ENCODE results near the gene LMNTD1. TPM values are rescaled to one million over a fixed set of nuclear protein-coding genes. Genes with fewer than 3 reads are reported as not detected.

The LMNTD1 gene, protein sequence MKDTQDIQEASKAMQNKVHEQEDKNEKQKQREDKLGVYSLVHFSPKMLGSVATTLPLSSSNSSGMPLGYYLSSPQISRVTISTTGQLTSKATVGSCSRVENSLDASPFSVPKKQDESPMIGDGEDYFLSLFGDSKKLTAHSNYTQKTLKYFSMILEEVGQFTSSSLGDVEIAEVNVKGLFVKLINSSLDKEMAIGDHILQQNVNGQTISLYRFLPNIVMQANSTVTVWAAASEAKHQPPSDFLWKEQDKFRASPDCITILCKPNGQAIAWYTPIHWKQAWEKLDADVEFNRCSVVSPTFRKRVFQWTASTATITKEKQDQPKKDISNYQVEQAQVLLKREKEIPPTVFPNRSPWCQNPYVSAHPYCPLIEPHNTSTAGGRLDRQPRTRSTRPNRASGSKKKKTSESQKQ
- not detected in 2 replicates for total RNA-seq

DNA sequence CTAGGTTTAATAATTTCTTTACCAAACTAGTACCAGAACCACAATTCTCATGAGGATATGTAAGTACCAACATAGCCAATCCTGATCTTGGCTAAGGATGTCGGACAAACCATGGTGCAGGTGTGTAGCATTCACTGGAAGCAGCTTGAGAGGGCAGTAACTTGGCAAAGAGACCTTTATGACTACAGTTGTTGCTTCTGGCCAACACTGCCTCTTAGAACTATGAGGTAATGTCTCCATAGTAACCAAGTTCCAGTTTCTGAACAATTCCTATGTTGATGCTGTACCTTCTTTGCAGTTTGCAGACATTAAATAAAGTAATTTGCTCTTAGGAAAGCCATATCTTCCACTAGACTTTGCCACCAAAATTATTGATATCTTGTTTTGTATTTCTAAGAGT lies at the start of gene LMNTD1:
Gene LMNTD1 (minus strand): TSS at position 186 of the 400 bp plus-strand sequence. CDS start 324 bp downstream, outside the sequence.
- H3K9me3 Mint-ChIP-seq: peaks cover 3% of the 10 kb centered on the region
- no peaks in the 10 kb centered on the region for H3K36me3 Mint-ChIP-seq (ENCODE audit: low read depth)
- peaks cover 2% of the 10 kb centered on the region for H3K4me1 Mint-ChIP-seq
- H3K4me3 Mint-ChIP-seq: no peak within 1 kb of the TSS
- H3K27ac Mint-ChIP-seq: no peak within 1 kb of the TSS
- intact Hi-C loops (cut with micrococcal nuclease): no loop called here
- no peak for DNase-seq
- H3K27me3 Mint-ChIP-seq: peaks cover 9% of the 10 kb centered on the region

DNA sequence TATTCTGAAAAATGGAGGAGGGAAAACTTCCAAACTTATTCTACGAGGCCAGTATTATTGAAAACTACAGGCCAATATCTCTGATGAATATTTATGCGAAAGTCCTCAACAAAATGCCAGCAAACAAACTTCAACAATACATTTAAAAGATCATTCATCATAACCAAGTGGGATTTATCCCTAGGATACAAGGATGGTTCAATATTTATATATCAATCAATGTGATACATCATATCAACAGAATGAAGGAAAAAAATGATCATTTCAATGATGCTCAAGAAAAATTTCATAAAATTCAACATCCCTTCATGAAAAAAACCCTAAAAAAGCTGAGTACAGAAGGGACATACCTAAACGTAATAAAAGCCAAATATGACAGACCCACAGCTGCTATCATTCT lies 45.9 kb upstream of the LMNTD1 start:
- Mint-ChIP-seq H3K27ac (no peak overlapping the region), H3K9me3 (peaks cover 29% of the 10 kb centered on the region), H3K4me3 (no peak overlapping the region), H3K27me3 (peaks cover 14% of the 10 kb centered on the region), H3K4me1 (peaks cover 26% of the 10 kb centered on the region), H3K36me3 (ENCODE audit: low read depth) (peaks cover 13% of the 10 kb centered on the region)
- DNase-seq: no peak
- intact Hi-C loops (cut with micrococcal nuclease): loop anchor here (10.0 kb wide), 1 partner anchor 404 kb away; the partner anchor contains the start of genes DNAI7 and ETFRF1

DNA sequence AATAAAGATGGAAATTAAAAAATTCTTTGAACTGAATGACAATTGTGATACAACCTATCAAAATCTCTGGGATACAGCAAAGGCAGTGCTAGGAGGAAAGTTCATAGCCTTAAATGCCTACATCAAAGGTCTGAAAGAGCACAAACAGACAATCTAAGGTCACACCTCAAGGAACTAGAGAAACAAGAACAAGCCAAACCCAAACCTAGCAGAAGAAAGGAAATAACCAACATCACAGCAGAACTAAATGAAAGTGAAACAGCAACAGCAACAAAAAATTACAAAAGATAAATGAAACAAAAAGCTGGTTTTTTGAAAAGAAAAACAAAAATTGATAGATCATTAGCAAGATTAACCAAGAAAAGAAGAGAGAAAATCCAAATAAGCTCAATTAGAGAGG lies 42.4 kb upstream of the LMNTD1 start:
- Mint-ChIP-seq H3K27ac (peak overlapping the region; percentile 78), H3K9me3 (peaks cover 32% of the 10 kb centered on the region), H3K36me3 (ENCODE audit: low read depth) (peaks cover 18% of the 10 kb centered on the region), H3K4me3 (peak overlapping the region; percentile 66), H3K4me1 (peaks cover 43% of the 10 kb centered on the region), H3K27me3 (peaks cover 11% of the 10 kb centered on the region)
- intact Hi-C loops (cut with micrococcal nuclease): loop anchor here (10.0 kb wide), 1 partner anchor 401 kb away; the partner anchor contains the start of genes DNAI7 and ETFRF1
- peak; percentile 73 for DNase-seq

DNA sequence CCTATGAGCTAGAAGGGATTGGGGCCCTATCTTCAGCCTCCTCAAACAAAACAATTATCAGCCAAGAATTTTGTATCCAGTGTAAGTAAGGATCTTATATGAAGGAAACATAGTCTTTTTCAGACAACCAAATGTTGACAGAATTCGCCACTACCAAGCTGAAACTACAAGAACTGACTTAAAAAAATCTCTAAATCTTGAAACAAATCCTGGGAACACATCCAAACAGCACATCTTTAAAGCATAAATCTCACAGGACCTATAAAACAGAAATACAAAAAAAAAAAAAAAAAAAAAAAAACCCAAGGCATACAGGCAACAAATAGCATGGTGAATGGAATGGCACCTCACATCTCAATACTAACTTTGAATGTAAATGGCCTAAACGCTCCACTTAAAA lies 41.3 kb upstream of the LMNTD1 start:
- peaks cover 19% of the 10 kb centered on the region for H3K36me3 Mint-ChIP-seq (ENCODE audit: low read depth)
- DNase-seq: no peak
- no peak overlapping the region for H3K27ac Mint-ChIP-seq
- H3K4me1 Mint-ChIP-seq: peaks cover 52% of the 10 kb centered on the region
- H3K4me3 Mint-ChIP-seq: no peak overlapping the region
- intact Hi-C loops (cut with micrococcal nuclease): loop anchor here (10.0 kb wide), 1 partner anchor 400 kb away; the partner anchor contains the start of genes DNAI7 and ETFRF1
- H3K27me3 Mint-ChIP-seq: peaks cover 6% of the 10 kb centered on the region
- H3K9me3 Mint-ChIP-seq: peaks cover 29% of the 10 kb centered on the region

DNA sequence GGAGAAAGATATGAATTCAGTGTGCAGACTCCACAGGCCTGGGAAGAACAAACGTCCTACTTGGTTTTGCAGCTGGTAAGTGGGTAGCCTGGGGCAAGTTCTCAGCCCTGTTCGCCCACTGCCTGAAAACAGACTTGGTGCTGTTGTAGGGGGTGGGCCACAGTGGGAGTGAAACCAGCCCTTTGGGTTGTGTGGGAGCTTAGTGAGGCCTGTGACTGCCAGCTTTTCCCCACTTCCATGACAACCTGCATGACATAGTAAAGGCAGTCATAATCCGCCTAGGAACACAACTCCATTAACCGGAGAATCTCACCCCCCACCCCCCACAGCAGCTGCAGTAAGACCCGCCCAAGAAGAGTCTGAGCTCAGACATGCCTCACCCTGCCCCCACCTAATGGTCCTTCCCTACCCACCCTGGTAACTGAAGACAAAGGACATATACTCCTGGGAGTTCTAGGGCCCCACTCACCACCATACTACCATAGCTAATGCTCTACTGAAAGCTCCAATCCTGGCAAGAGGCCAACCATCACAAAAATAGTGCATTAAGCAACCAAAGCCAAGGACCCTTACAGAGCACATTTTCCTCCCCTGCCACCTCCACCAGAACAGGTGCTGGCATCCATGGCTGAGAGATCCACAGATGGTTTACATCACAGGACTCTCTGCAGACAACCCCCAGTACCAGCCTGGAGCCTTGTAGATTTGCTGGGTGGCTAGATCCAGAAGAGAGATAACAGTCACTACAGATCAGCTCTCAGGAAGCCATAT lies 39.8 kb upstream of the LMNTD1 start:
- Mint-ChIP-seq H3K9me3 (peaks cover 19% of the 10 kb centered on the region), H3K27ac (no peak overlapping the region), H3K4me3 (no peak overlapping the region), H3K36me3 (ENCODE audit: low read depth) (peaks cover 19% of the 10 kb centered on the region), H3K4me1 (peaks cover 55% of the 10 kb centered on the region), H3K27me3 (no peaks in the 10 kb centered on the region)
- intact Hi-C loops (cut with micrococcal nuclease): loop anchor here (10.0 kb wide), 1 partner anchor 398 kb away; the partner anchor contains the start of genes DNAI7 and ETFRF1
- DNase-seq: no peak

DNA sequence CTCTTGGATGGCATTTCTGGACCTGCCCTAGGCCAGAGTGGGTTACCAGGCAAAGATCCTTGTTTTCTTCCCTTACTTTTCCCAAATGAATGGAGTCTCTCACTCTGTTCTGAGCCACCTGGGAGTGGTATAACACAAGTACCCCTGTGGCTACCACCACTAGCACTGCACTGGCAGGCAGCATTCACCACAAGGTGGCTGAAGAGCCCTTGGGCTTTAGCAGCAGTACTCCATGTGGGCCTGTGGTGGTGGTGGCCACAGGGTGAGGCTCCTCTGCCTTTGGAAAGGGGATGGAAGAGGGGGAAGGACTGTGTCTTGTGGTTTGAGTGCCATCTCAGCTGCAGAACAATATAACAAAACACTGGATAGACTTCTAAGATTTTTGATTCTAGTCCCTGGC lies 38.1 kb upstream of the LMNTD1 start:
- H3K4me1 Mint-ChIP-seq: peaks cover 49% of the 10 kb centered on the region

DNA sequence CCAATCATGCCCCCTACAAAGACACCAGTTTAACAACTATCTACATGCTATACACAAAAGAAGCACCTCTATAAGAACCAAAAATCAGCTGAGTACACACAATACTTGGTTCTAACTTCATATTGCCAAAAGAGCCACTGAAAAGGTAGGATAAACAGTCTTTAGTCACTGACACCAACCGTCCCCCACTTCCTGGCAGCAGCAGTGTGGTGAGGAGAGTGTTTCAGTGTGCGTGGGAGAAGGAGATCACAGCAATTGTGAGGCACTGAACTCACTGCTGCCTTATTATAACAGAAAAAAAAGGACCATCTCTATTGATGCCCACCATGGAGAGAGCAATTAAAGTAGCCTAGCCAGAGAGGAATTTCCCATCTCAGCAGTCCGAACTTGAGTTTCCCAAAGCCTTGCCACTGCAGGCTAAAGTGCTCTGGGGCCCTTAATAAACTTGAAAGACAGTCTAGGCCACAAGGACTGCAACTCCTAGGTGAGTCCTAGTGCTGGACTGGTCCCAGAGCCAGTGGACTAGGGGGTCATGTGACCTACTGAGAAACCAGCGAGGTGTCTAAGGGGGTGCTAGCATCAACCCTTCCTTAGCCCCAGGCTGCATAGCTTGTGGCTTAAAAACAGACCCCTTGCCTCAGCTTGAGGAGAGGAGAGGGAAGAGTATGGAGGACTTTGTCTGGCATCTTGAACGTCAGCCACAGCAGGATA lies 37.1 kb upstream of the LMNTD1 start:
- Mint-ChIP-seq H3K27ac (peak overlapping the region; percentile 72), H3K27me3 (no peaks in the 10 kb centered on the region), H3K4me3 (peak overlapping the region; percentile 48)

More for the DNA sequence above, 38.1 kb upstream of the LMNTD1 start:
- Mint-ChIP-seq H3K27ac (no peak overlapping the region), H3K9me3 (peaks cover 22% of the 10 kb centered on the region), H3K4me3 (no peak overlapping the region), H3K27me3 (no peaks in the 10 kb centered on the region), H3K36me3 (ENCODE audit: low read depth) (peaks cover 24% of the 10 kb centered on the region)
- intact Hi-C loops (cut with micrococcal nuclease): loop anchor here (10.0 kb wide), 1 partner anchor 396 kb away; the partner anchor contains the start of genes DNAI7 and ETFRF1
- no peak for DNase-seq

DNA sequence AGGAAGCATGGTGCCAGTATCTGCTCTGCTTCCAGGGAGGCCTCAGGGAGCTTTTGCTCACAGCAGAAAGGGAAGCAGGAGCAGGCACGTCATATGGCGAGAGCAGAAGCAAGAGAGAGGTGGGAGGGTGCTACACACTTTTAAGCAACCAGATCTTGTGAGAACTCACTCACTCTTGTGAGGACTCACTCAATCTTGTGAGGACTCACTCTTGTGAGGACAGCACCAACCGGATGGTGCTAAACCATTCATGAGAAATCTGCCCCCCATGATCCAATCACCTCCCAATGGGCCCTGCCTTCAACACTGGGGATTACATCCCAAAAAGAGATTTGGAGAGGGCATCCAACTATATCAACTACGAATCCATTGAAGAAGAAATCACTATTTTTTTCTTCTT lies 34.3 kb upstream of the LMNTD1 start:
- Mint-ChIP-seq H3K9me3 (peaks cover 5% of the 10 kb centered on the region), H3K4me3 (no peak overlapping the region), H3K36me3 (ENCODE audit: low read depth) (peaks cover 14% of the 10 kb centered on the region), H3K27me3 (no peaks in the 10 kb centered on the region), H3K27ac (no peak overlapping the region), H3K4me1 (peaks cover 26% of the 10 kb centered on the region)
- no peak for DNase-seq
- intact Hi-C loops (cut with micrococcal nuclease): no loop called here

More for the DNA sequence above, 37.1 kb upstream of the LMNTD1 start:
- intact Hi-C loops (cut with micrococcal nuclease): loop anchor here (10.0 kb wide), 1 partner anchor 395 kb away; the partner anchor contains the start of genes DNAI7 and ETFRF1
- peak; percentile 84 for DNase-seq
- peaks cover 16% of the 10 kb centered on the region for H3K9me3 Mint-ChIP-seq
- peaks cover 40% of the 10 kb centered on the region for H3K4me1 Mint-ChIP-seq
- H3K36me3 Mint-ChIP-seq (ENCODE audit: low read depth): peaks cover 17% of the 10 kb centered on the region

DNA sequence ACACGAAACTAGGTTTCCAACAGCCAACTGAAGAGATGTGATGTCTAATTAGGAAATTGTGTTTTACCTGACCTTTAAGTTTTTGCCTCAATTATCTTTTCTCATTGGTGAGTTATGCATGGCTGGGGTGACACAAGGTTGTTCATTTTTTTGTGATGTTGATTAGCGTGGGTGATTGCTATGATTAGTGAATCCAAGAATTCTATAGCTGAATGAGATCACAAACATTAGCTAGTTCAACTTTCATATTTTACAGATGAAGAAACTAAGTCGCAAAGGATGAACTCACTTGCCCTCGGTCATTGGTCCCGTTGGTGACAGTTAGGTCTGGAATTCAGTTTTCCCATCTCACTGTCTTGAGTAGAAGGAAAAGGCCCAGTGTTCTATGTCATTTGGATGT lies 32.6 kb upstream of the LMNTD1 start:
- peaks cover 5% of the 10 kb centered on the region for H3K9me3 Mint-ChIP-seq
- peaks cover 10% of the 10 kb centered on the region for H3K36me3 Mint-ChIP-seq (ENCODE audit: low read depth)
- intact Hi-C loops (cut with micrococcal nuclease): no loop called here
- no peak overlapping the region for H3K27ac Mint-ChIP-seq
- no peak for DNase-seq
- no peak overlapping the region for H3K4me3 Mint-ChIP-seq
- no peaks in the 10 kb centered on the region for H3K27me3 Mint-ChIP-seq
- H3K4me1 Mint-ChIP-seq: peaks cover 17% of the 10 kb centered on the region

DNA sequence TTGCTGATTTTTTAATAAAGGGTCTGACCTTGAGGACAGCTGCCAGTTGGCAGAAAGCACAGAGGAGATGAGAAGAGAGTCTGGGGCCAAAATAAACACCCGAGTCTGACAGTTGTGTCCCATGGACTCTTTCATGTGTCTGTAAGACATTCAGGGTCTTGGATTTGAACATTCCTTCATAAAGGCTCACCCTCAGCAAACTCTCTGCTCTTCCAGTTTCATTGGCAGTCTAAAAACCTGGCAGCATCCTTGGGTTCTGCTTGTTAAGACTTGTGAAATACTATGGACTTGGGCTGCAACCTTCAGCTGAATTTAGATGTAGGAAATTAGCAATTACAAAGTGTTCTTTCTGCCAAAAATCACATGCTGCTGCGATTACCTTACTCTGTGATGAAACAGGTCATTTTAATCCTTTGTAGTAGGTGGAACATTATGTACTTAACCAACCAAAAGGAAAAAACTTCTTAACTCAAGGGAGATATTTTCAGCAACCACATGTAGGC lies 32.0 kb upstream of the LMNTD1 start:
- no peak overlapping the region for H3K27ac Mint-ChIP-seq

DNA sequence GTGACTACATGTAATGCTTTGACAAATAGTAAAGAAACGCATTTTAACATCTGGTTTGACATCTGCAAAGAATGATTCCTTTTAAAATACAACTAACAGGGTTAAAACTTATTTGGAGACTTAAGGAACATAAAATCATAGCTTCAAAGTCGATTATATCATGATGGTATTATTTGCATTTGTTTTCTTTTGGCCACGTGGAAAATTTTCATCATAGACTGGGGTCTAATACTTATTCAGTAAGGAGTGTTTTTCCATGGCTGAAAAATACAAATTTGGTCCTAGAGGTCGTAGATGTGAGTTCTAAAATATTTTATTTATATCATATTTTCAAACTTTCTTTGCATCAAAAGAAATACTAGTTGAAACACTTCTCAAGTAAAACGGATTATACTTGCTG lies 31.5 kb upstream of the LMNTD1 start:
- Mint-ChIP-seq H3K36me3 (ENCODE audit: low read depth) (peaks cover 9% of the 10 kb centered on the region), H3K4me1 (peaks cover 6% of the 10 kb centered on the region), H3K4me3 (no peak overlapping the region), H3K27ac (no peak overlapping the region), H3K9me3 (peaks cover 5% of the 10 kb centered on the region), H3K27me3 (no peaks in the 10 kb centered on the region)
- no peak for DNase-seq
- intact Hi-C loops (cut with micrococcal nuclease): no loop called here

More for the DNA sequence above, 32.0 kb upstream of the LMNTD1 start:
- DNase-seq: no peak
- Mint-ChIP-seq H3K36me3 (ENCODE audit: low read depth) (peaks cover 9% of the 10 kb centered on the region), H3K27me3 (no peaks in the 10 kb centered on the region), H3K4me3 (no peak overlapping the region), H3K4me1 (peaks cover 11% of the 10 kb centered on the region), H3K9me3 (peaks cover 5% of the 10 kb centered on the region)
- intact Hi-C loops (cut with micrococcal nuclease): no loop called here

DNA sequence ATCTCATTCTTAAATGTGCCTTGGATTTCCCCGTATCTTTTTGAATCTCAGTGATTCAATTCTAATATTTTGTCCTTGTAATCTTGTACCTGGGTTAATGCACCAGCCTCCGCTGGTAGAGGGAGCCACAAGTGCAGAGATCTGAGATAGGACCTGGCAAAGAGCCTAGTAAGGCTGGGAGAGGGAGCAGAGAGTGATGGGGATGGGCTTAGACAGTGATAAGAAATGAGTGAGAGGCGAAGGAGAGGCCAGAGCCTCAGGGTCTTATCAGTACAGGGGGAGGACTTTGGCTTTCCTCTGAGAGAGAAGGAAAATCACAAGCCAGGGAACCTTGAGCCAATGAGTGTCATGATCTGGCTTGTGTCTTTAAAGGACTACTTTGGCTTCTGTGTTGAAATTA lies 30.5 kb upstream of the LMNTD1 start:
- no peak overlapping the region for H3K27ac Mint-ChIP-seq
- H3K36me3 Mint-ChIP-seq (ENCODE audit: low read depth): peaks cover 9% of the 10 kb centered on the region
- H3K4me3 Mint-ChIP-seq: no peak overlapping the region
- intact Hi-C loops (cut with micrococcal nuclease): no loop called here
- DNase-seq: no peak
- peaks cover 3% of the 10 kb centered on the region for H3K4me1 Mint-ChIP-seq
- H3K27me3 Mint-ChIP-seq: no peaks in the 10 kb centered on the region
- peaks cover 5% of the 10 kb centered on the region for H3K9me3 Mint-ChIP-seq

DNA sequence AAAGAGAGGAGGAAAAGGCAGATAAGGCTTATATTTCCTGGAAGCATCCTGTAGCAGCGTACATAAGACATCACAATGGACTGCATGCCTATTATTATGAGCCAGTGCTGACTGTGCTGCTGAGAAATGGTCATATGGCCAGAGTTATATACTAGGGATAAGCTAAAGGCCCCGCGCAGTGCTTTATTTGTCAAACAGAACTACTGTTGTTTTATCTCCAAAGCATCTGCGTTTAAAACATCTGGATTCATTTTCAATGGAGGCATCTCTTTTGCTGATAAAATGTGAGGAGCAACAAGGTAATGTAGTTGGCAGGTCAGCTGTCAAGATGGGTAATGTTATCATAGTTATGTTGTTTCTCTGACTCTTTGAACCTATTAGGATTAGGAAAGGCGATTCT lies 28.0 kb upstream of the LMNTD1 start:
- peak; percentile 17 for DNase-seq
- no peak overlapping the region for H3K27ac Mint-ChIP-seq
- no peaks in the 10 kb centered on the region for H3K4me1 Mint-ChIP-seq
- H3K4me3 Mint-ChIP-seq: no peak overlapping the region
- peaks cover 4% of the 10 kb centered on the region for H3K27me3 Mint-ChIP-seq
- intact Hi-C loops (cut with micrococcal nuclease): no loop called here
- peaks cover 8% of the 10 kb centered on the region for H3K9me3 Mint-ChIP-seq
- H3K36me3 Mint-ChIP-seq (ENCODE audit: low read depth): peaks cover under 1% of the 10 kb centered on the region

All from activated CD4-positive, alpha-beta T cell treated with anti-CD3 and anti-CD28 coated beads, Interleukin-2, amount 10 ng/mL, durations not matched to agents 24 days and 14 days (primary cell).